Measurements from ENCODE around the gene FRMD5.

FRMD5 gene

GRCh38 chr15:44144184-44144583 is 50.9 kb downstream of the FRMD5 start:
- no peak for DNase-seq (ENCODE audit: low spot score in 2 of 2)
- Mint-ChIP-seq H3K27ac (no peak overlapping the region), H3K9me3 (no peaks in the 10 kb centered on the region), H3K4me1 (no peaks in the 10 kb centered on the region), H3K4me3 (no peak overlapping the region), H3K36me3 (no peaks in the 10 kb centered on the region)
- ATAC-seq: no peak

- Mint-ChIP-seq H3K4me1 (no peaks in the 10 kb centered on the region), H3K36me3 (no peaks in the 10 kb centered on the region), H3K27ac (no peak overlapping the region), H3K4me3 (no peak overlapping the region), H3K9me3 (no peaks in the 10 kb centered on the region)
- ATAC-seq (no peak), DNase-seq (ENCODE audit: low spot score in 2 of 2) (no peak)
These were observed 57.3 kb downstream of the FRMD5 start for GRCh38 chr15:44137750-44138149.

DNA sequence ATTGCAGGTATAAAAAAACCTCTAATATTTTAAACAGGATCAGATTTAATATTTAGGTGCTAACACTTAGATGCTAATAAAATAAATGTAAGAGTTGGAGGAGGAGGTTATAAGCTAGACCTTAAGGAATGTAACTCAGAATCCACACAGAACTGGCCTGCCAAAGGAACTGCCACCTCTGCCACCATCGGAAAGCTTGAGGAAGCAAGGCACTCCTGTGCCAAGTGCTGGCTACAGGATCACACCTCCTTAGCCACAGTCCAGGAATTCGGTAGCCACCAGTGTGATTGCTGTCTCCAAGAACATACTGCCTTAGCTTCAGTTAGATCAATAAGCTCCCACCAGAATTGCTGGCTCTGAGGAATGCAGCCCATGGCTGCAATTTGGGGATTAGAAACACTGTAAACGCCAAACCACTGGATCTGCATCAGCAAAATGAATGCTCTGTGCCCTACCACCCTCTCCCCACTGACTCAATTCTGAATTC is 58.0 kb downstream of the FRMD5 start:
- H3K9me3 Mint-ChIP-seq: no peaks in the 10 kb centered on the region
- H3K4me3 Mint-ChIP-seq: no peak overlapping the region
- H3K27ac Mint-ChIP-seq: no peak overlapping the region
- ATAC-seq (no peak), DNase-seq (ENCODE audit: low spot score in 2 of 2) (no peak)
- H3K36me3 Mint-ChIP-seq: no peaks in the 10 kb centered on the region
- H3K4me1 Mint-ChIP-seq: no peaks in the 10 kb centered on the region

DNA sequence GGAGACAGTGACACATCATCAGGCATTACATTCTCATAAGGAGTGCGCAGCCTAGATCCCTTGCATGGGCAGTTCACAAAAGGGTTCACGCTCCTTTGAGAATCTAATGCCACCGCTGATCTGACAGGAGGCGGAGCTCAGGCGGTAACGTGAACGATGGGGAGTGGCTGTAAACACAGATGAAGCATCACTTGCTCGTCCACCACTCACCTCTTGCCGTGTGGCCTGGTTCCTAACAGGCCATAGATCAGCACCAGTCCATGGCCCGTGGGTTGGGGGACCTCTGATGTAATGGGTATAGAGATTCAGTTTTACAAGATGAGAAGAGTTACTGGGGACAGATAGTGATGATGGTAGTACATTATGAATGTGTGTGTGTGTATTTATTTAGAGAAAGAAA is 63.0 kb downstream of the FRMD5 start:
- Mint-ChIP-seq H3K36me3 (no peaks in the 10 kb centered on the region), H3K9me3 (no peaks in the 10 kb centered on the region), H3K4me1 (no peaks in the 10 kb centered on the region), H3K27ac (no peak overlapping the region), H3K4me3 (no peak overlapping the region)
- DNase-seq (ENCODE audit: low spot score in 2 of 2): no peak
- ATAC-seq: no peak

DNA sequence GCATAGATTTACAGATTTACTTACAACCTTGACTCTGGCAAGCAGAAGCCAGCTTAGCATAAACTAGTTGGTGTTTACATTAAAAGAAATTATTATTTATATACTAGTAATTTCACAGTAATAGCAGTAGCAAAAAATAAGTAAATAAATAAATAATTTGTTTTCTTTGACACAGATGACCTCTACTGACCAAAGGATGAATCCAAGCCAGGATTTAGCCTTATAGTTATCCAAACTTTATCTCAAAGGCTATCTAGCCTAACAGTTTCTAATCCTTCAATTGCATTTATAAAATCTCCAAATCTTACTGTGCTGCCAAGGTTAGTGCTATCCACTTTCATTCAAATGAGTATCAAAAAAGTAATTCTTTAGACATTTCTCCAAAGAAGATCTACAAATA is 64.3 kb downstream of the FRMD5 start:
- Mint-ChIP-seq H3K4me3 (no peak overlapping the region), H3K4me1 (no peaks in the 10 kb centered on the region), H3K36me3 (no peaks in the 10 kb centered on the region), H3K27ac (no peak overlapping the region), H3K9me3 (no peaks in the 10 kb centered on the region)
- DNase-seq (ENCODE audit: low spot score in 2 of 2) (no peak), ATAC-seq (no peak)

GRCh38 chr15:44129911-44130310 is 65.2 kb downstream of the FRMD5 start:
- H3K27ac Mint-ChIP-seq: no peak overlapping the region
- no peak for ATAC-seq

GRCh38 chr15:44128443-44128842 is 66.6 kb downstream of the FRMD5 start:
- Mint-ChIP-seq H3K9me3 (no peaks in the 10 kb centered on the region), H3K4me3 (no peak overlapping the region), H3K27ac (no peak overlapping the region), H3K36me3 (no peaks in the 10 kb centered on the region), H3K4me1 (no peaks in the 10 kb centered on the region)
- DNase-seq (ENCODE audit: low spot score in 2 of 2): no peak
- no peak for ATAC-seq

More at GRCh38 chr15:44129911-44130310, 65.2 kb downstream of the FRMD5 start:
- no peaks in the 10 kb centered on the region for H3K4me1 Mint-ChIP-seq
- H3K9me3 Mint-ChIP-seq: no peaks in the 10 kb centered on the region
- H3K4me3 Mint-ChIP-seq: no peak overlapping the region
- DNase-seq (ENCODE audit: low spot score in 2 of 2): no peak
- no peaks in the 10 kb centered on the region for H3K36me3 Mint-ChIP-seq

DNA sequence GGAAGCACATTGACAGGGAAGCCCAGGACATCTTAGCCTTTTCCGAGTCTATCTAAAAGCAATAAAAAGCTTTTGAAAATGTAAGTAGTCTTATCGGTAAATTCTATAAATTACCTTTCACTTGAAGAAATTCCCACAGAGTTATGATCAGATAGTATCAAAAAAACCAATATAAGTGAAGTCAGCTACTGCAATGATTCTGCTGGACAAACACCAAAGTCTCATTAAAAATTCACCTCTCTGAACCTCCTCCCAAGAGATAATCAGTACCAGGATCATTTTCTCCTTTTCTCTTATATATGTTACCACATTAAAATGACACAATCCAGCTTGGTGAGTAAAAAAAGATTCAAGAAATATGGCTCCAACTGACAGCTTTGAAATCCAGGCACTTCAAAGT is 69.2 kb downstream of the FRMD5 start:
- ATAC-seq: no peak
- Mint-ChIP-seq H3K4me1 (no peaks in the 10 kb centered on the region), H3K36me3 (no peaks in the 10 kb centered on the region), H3K27ac (no peak overlapping the region), H3K9me3 (no peaks in the 10 kb centered on the region), H3K4me3 (no peak overlapping the region)
- no peak for DNase-seq (ENCODE audit: low spot score in 2 of 2)

DNA sequence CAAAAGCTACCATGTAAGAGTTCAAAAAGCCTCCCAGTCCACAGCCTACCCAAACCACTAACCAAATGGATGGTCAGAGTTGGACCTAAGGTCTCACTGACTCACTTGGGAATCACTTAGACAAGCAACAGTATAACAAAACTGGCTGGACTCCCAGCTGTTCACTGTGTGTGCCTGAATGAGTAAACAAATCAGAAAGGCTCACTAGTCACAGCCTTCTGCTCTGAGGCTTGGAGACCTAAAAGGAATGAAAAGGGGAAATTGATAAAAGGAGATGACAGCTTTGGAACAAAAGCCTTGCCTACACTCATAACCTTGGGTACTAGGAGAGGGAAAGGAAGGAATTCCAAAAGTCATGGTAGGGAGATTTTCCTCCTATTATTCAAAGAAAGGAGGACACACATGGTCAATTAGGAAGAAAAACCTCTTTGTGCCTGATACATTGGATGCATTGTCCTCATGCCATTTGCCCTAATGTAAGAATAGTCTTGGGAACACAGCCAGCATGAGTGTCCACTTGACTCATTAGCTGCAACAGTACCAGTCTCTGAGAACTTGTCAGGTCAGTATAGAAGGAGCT is 92.3 kb downstream of the FRMD5 start:
- no peak overlapping the region for H3K4me3 Mint-ChIP-seq
- no peak overlapping the region for H3K27ac Mint-ChIP-seq
- ATAC-seq (no peak), DNase-seq (ENCODE audit: low spot score in 2 of 2) (no peak)
- H3K36me3 Mint-ChIP-seq: no peaks in the 10 kb centered on the region
- no peaks in the 10 kb centered on the region for H3K9me3 Mint-ChIP-seq
- H3K4me1 Mint-ChIP-seq: no peaks in the 10 kb centered on the region

- DNase-seq (ENCODE audit: low spot score in 2 of 2) (no peak), ATAC-seq (no peak)
- no peaks in the 10 kb centered on the region for H3K36me3 Mint-ChIP-seq
- H3K4me1 Mint-ChIP-seq: no peaks in the 10 kb centered on the region
- no peak overlapping the region for H3K4me3 Mint-ChIP-seq
- no peak overlapping the region for H3K27ac Mint-ChIP-seq
- H3K9me3 Mint-ChIP-seq: no peaks in the 10 kb centered on the region
These were observed 93.1 kb downstream of the FRMD5 start for GRCh38 chr15:44101944-44102343.

- no peaks in the 10 kb centered on the region for H3K36me3 Mint-ChIP-seq
- H3K27ac Mint-ChIP-seq: no peak overlapping the region
- H3K4me1 Mint-ChIP-seq: no peaks in the 10 kb centered on the region
- ATAC-seq (no peak), DNase-seq (ENCODE audit: low spot score in 2 of 2) (no peak)
- no peak overlapping the region for H3K4me3 Mint-ChIP-seq
- H3K9me3 Mint-ChIP-seq: no peaks in the 10 kb centered on the region
These were observed 93.8 kb downstream of the FRMD5 start for GRCh38 chr15:44101286-44101685.

DNA sequence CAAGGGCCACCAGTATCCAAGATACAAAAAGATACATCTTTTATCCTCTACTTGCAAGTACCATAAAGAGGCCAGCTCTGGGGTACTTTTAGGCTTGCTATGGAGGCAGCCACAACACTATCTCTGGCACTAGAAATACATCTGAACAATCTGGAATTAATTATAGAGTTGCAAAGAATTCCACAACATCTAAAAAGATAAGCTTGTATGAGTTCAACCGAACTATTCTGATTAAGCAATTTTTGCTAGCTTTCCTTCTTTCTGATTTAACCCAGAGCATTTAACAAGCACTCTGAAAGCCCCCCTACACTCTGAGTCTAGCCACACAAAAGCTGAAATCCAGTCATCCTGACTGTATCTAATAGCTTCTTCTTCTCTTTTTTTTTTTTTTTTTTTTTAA is 95.4 kb downstream of the FRMD5 start:
- H3K27ac Mint-ChIP-seq: no peak overlapping the region
- H3K4me1 Mint-ChIP-seq: no peaks in the 10 kb centered on the region
- no peak for ATAC-seq

GRCh38 chr15:44097552-44097951 is 97.5 kb downstream of the FRMD5 start:
- Mint-ChIP-seq H3K9me3 (no peaks in the 10 kb centered on the region), H3K27ac (no peak overlapping the region), H3K36me3 (no peaks in the 10 kb centered on the region), H3K4me1 (no peaks in the 10 kb centered on the region), H3K4me3 (no peak overlapping the region)
- no peak for DNase-seq (ENCODE audit: low spot score in 2 of 2)
- no peak for ATAC-seq

More for the DNA sequence above, 95.4 kb downstream of the FRMD5 start:
- Mint-ChIP-seq H3K36me3 (no peaks in the 10 kb centered on the region), H3K4me3 (no peak overlapping the region), H3K9me3 (no peaks in the 10 kb centered on the region)
- DNase-seq (ENCODE audit: low spot score in 2 of 2): no peak

DNA sequence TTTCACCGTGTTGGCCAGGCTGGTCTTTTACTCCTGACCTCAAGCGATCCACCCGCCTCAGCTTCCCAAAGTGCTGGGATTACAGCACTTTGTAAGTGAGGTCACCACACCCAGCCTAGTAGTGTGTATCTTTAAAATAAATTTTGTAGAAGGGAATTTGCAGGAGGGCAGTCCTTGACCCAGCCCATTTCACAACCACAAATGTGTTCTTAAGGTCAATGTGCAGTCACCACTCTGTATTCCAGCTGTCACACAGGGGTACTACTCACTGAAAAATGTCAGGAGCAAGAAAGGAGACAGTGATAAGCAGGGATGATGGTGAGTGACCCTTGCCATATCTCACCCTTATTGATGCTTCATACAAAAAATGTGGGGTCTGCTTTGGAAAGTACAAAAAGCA is 98.5 kb downstream of the FRMD5 start:
- Mint-ChIP-seq H3K4me3 (no peak overlapping the region), H3K4me1 (no peaks in the 10 kb centered on the region), H3K9me3 (no peaks in the 10 kb centered on the region), H3K27ac (no peak overlapping the region), H3K36me3 (no peaks in the 10 kb centered on the region)
- ATAC-seq (no peak), DNase-seq (ENCODE audit: low spot score in 2 of 2) (no peak)

- no peaks in the 10 kb centered on the region for H3K36me3 Mint-ChIP-seq
- no peak for ATAC-seq
- no peak overlapping the region for H3K4me3 Mint-ChIP-seq
- H3K4me1 Mint-ChIP-seq: no peaks in the 10 kb centered on the region
- DNase-seq (ENCODE audit: low spot score in 2 of 2): no peak
- no peaks in the 10 kb centered on the region for H3K9me3 Mint-ChIP-seq
- no peak overlapping the region for H3K27ac Mint-ChIP-seq
These were observed 100.3 kb downstream of the FRMD5 start for GRCh38 chr15:44094781-44095180.

DNA sequence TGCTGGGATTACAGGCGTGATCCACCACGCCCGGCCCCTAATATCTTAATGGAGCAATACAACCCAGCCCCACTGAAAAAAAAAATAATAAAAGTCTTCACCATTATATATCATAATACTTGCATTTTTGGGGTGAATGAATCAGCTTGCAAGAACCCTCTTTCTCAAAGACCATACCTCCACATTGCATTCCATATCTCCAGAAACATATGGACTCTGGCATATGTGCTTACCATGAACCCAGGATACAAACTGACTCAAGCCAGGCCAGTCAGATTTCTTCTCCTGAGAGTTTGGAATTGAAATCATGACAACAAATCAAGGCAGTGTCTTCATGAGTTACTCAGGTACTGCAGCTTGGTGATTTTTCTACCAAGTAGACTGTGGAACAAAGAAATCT is 101.2 kb downstream of the FRMD5 start:
- Mint-ChIP-seq H3K4me3 (no peak overlapping the region), H3K27ac (no peak overlapping the region), H3K9me3 (no peaks in the 10 kb centered on the region), H3K4me1 (no peaks in the 10 kb centered on the region), H3K36me3 (no peaks in the 10 kb centered on the region)
- ATAC-seq (no peak), DNase-seq (ENCODE audit: low spot score in 2 of 2) (no peak)

DNA sequence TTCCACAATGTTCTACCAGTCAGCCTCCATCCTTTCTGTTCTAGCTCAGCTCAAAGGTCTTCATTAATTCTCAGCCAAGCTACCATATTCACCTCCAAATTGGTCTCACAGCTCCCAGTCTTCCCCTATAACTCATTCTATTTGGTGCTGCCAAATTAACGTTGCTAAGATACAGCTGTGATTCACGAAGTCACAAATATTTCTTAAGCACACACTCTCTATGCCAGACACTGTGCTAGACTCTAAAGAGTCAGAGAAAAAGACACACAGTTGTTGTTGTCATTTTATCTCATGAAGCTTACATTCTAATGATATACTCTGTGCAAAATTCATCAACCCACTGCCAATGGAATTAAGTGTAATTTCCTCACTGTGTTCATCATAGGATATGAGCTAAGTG is 102.8 kb downstream of the FRMD5 start:
- Mint-ChIP-seq H3K27ac (no peak overlapping the region), H3K4me1 (no peaks in the 10 kb centered on the region), H3K36me3 (no peaks in the 10 kb centered on the region), H3K4me3 (no peak overlapping the region), H3K9me3 (no peaks in the 10 kb centered on the region)
- DNase-seq (ENCODE audit: low spot score in 2 of 2) (no peak), ATAC-seq (no peak)
